ENCODE results near the gene ACTN1.

ACTN1 gene

GRCh38 chr14:68824207-68824516 is 154.9 kb downstream of the ACTN1 start:
- DNase-seq (ENCODE audit: low read depth) = no peak
